Astrocyte (in vitro differentiated cells and primary cell): Measurements from ENCODE around the gene ZNF670. TPM values are rescaled to one million over a fixed set of nuclear protein-coding genes. Genes with fewer than 3 reads are reported as not detected.

Experiments
- DNase-seq: peaks from one replicate; pipeline ENCODE4 v3.0.0-alpha.2; 2010; ENCODE audit warnings: low read depth
- FAIRE-seq: peaks from 2 replicates; lab custom pipeline; 2011; peaks lifted over from hg19 to GRCh38; lab: Jason Lieb, UNC
- H2AFZ ChIP-seq: 2 replicates; pipeline ENCODE4 v1.6.0; 2012; ENCODE audit warnings: low read depth, low read length, inconsistent platforms
- H3K27ac ChIP-seq: 2 replicates; pipeline ENCODE4 v1.5.1; 2011; ENCODE audit warnings: low read depth, low read length, inconsistent platforms
- H3K27me3 ChIP-seq: 2 replicates; pipeline ENCODE4 v1.6.0; 2011; ENCODE audit warnings: low read length, inconsistent platforms; ENCODE audit not compliant: insufficient read depth
- H3K36me3 ChIP-seq: 2 replicates; pipeline ENCODE4 v1.5.1; 2011; ENCODE audit warnings: low read length, inconsistent platforms; ENCODE audit not compliant: insufficient read depth
- H3K4me1 ChIP-seq: 2 replicates; pipeline ENCODE4 v1.5.1; 2011; ENCODE audit warnings: low read length, inconsistent platforms; ENCODE audit not compliant: insufficient read depth
- H3K4me2 ChIP-seq: 2 replicates; pipeline ENCODE4 v1.6.0; 2012; ENCODE audit warnings: low read length, inconsistent platforms
- H3K4me3 ChIP-seq: 2 replicates; pipeline ENCODE4 v1.5.1; 2011; ENCODE audit warnings: low read depth, mild to moderate bottlenecking, low read length, inconsistent platforms; ENCODE audit not compliant: insufficient read depth
- H3K79me2 ChIP-seq: 2 replicates; pipeline ENCODE4 v1.6.0; 2012; ENCODE audit warnings: mild to moderate bottlenecking, low read length, inconsistent platforms; ENCODE audit not compliant: insufficient read depth
- H3K9ac ChIP-seq: 2 replicates; pipeline ENCODE4 v1.6.0; 2012; ENCODE audit warnings: mild to moderate bottlenecking, low read length, inconsistent platforms
- H3K9me3 ChIP-seq: 2 replicates; pipeline ENCODE4 v1.5.1; 2012; ENCODE audit warnings: low read depth, mild to moderate bottlenecking, low read length, inconsistent platforms; ENCODE audit not compliant: insufficient read depth
- H4K20me1 ChIP-seq: 2 replicates; pipeline ENCODE4 v1.6.0; 2012; ENCODE audit warnings: low read length, inconsistent platforms; ENCODE audit not compliant: insufficient read depth
- H3K27ac Mint-ChIP-seq: one replicate; pipeline ENCODE4 v1.8.0; 2021; ENCODE audit warnings: mild to moderate bottlenecking, mixed read lengths; ENCODE audit not compliant: unreplicated experiment
- H3K27me3 Mint-ChIP-seq: one replicate; pipeline ENCODE4 v1.8.0; 2021; ENCODE audit warnings: low read depth, mixed read lengths; ENCODE audit not compliant: unreplicated experiment
- H3K36me3 Mint-ChIP-seq: one replicate; pipeline ENCODE4 v1.8.0; 2021; ENCODE audit warnings: low read depth, mixed read lengths; ENCODE audit not compliant: unreplicated experiment
- H3K4me1 Mint-ChIP-seq: one replicate; pipeline ENCODE4 v1.8.0; 2021; ENCODE audit warnings: low read depth, mixed read lengths; ENCODE audit not compliant: unreplicated experiment
- H3K4me3 Mint-ChIP-seq: one replicate; pipeline ENCODE4 v1.8.0; 2021; ENCODE audit warnings: mild to moderate bottlenecking, moderate library complexity, mixed read lengths; ENCODE audit not compliant: unreplicated experiment
- H3K9me3 Mint-ChIP-seq: one replicate; pipeline ENCODE4 v1.8.0; 2021; ENCODE audit warnings: mild to moderate bottlenecking, mixed read lengths; ENCODE audit not compliant: unreplicated experiment
- EZH2 ChIP-seq: IDR thresholded peaks from 2 replicates; pipeline ENCODE4 v1.6.1; 2012; ENCODE audit warnings: mild to moderate bottlenecking, low read length, inconsistent platforms; ENCODE audit not compliant: insufficient read depth
- total RNA-seq: library from RNA; stranded (reverse); gene quantifications from 2 replicates; pipeline ENCODE4 v1.2.1, GENCODE V29; 2021
- TF ChIP-seq, protein P1 (sequence below): IDR thresholded peaks from 2 replicates; pipeline ENCODE4 v1.5.1; 2011; ENCODE audit warnings: low read depth, mild to moderate bottlenecking, inconsistent platforms, low read length, moderate library complexity; ENCODE audit not compliant: insufficient read depth

ZNF670 gene
- total RNA-seq, 1 donor from 2014 or later: 4.0 TPM

DNA sequence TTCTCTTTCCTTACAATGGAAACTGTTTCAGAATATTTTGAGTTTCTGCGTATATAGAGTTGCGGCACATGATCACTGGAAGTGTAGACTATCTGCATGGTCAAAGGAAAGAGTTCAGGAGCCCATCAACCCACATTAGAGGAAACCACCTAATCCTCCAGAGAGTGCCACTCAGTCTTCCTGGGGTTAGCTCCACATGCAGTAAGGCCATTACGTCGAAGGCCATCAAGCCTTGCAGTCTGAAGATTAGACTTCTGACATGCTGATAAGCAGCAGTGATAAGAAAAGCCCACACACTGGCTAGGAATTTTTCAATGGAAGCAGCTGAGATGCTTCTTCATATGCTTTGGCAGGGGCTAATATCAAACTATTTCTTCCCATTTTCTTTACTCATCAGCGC, 17.9 kb upstream of the ZNF670 start:
- Mint-ChIP-seq H3K4me3 (no peak overlapping the region), H3K4me1 (no peaks in the 10 kb centered on the region), H3K9me3 (peaks cover 36% of the 10 kb centered on the region), H3K27ac (no peak overlapping the region), H3K27me3 (no peaks in the 10 kb centered on the region), H3K36me3 (peaks cover 46% of the 10 kb centered on the region)
- no peaks in the 10 kb centered on the region for H4K20me1 ChIP-seq
- TF ChIP-seq, protein P1, sequence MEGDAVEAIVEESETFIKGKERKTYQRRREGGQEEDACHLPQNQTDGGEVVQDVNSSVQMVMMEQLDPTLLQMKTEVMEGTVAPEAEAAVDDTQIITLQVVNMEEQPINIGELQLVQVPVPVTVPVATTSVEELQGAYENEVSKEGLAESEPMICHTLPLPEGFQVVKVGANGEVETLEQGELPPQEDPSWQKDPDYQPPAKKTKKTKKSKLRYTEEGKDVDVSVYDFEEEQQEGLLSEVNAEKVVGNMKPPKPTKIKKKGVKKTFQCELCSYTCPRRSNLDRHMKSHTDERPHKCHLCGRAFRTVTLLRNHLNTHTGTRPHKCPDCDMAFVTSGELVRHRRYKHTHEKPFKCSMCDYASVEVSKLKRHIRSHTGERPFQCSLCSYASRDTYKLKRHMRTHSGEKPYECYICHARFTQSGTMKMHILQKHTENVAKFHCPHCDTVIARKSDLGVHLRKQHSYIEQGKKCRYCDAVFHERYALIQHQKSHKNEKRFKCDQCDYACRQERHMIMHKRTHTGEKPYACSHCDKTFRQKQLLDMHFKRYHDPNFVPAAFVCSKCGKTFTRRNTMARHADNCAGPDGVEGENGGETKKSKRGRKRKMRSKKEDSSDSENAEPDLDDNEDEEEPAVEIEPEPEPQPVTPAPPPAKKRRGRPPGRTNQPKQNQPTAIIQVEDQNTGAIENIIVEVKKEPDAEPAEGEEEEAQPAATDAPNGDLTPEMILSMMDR: no peak
- no peak for TF ChIP-seq EZH2
- H3K9ac ChIP-seq: no peak overlapping the region
- peaks cover 30% of the 10 kb centered on the region for H3K36me3 ChIP-seq
- no peaks in the 10 kb centered on the region for H3K27me3 ChIP-seq
- H3K4me3 ChIP-seq: no peak overlapping the region
- no peak overlapping the region for H2AFZ ChIP-seq
- no peak overlapping the region for H3K4me2 ChIP-seq
- H3K4me1 ChIP-seq: no peaks in the 10 kb centered on the region
- no peak overlapping the region for H3K27ac ChIP-seq
- H3K79me2 ChIP-seq: peaks cover 13% of the 10 kb centered on the region
- FAIRE-seq (no peak), DNase-seq (no peak)
- H3K9me3 ChIP-seq: peaks cover 33% of the 10 kb centered on the region

DNA sequence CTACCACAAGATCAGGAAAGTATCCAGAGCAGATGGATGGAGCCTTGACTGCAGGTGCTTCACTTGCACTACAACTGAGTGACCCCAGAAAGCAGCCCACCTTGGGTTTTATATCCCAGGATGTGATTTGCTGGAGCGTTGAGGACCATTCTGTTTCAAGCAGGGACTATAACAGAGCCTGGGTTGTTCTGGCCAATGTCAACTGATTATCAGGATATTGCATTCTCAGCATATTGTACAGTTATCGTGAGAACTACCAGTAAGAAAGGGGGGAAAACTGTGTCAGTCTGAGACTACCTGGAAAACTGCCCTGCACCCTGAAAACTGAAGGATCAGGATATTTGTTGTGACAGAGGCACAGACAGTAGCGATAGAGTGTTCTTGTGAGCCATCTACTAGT, 17.5 kb upstream of the ZNF670 start:
- Mint-ChIP-seq H3K9me3 (peaks cover 34% of the 10 kb centered on the region), H3K27me3 (no peaks in the 10 kb centered on the region), H3K4me3 (no peak overlapping the region), H3K36me3 (peaks cover 42% of the 10 kb centered on the region), H3K27ac (no peak overlapping the region), H3K4me1 (no peaks in the 10 kb centered on the region)
- DNase-seq (no peak), FAIRE-seq (no peak)
- TF ChIP-seq EZH2: no peak
- TF ChIP-seq, protein P1: no peak
- Histone ChIP-seq H3K9me3 (peaks cover 29% of the 10 kb centered on the region), H3K36me3 (peaks cover 26% of the 10 kb centered on the region), H3K9ac (no peak overlapping the region), H4K20me1 (no peaks in the 10 kb centered on the region), H3K4me2 (no peak overlapping the region), H3K27me3 (no peaks in the 10 kb centered on the region), H3K27ac (no peak overlapping the region), H3K4me1 (no peaks in the 10 kb centered on the region), H3K4me3 (no peak overlapping the region), H3K79me2 (peaks cover 9% of the 10 kb centered on the region), H2AFZ (no peak overlapping the region)

GRCh38 chr1:247090455-247090854, 11.8 kb upstream of the ZNF670 start:
- Mint-ChIP-seq H3K9me3 (peaks cover 2% of the 10 kb centered on the region), H3K27ac (no peak overlapping the region), H3K27me3 (peaks cover 7% of the 10 kb centered on the region), H3K36me3 (no peaks in the 10 kb centered on the region), H3K4me1 (no peaks in the 10 kb centered on the region), H3K4me3 (no peak overlapping the region)
- H3K9ac ChIP-seq: no peak overlapping the region
- no peaks in the 10 kb centered on the region for H3K4me1 ChIP-seq
- H3K4me3 ChIP-seq: no peak overlapping the region
- TF ChIP-seq EZH2: no peak
- TF ChIP-seq, protein P1: no peak
- H4K20me1 ChIP-seq: no peaks in the 10 kb centered on the region
- no peak overlapping the region for H3K4me2 ChIP-seq
- no peak overlapping the region for H2AFZ ChIP-seq
- DNase-seq (no peak), FAIRE-seq (no peak)
- no peaks in the 10 kb centered on the region for H3K79me2 ChIP-seq
- no peaks in the 10 kb centered on the region for H3K36me3 ChIP-seq
- no peaks in the 10 kb centered on the region for H3K9me3 ChIP-seq
- no peak overlapping the region for H3K27ac ChIP-seq
- H3K27me3 ChIP-seq: no peaks in the 10 kb centered on the region
